GM12874 (cell line): ENCODE results near the gene PARP3.

Experiments
- CTCF ChIP-seq: IDR thresholded peaks from 2 replicates; pipeline ENCODE4 v1.5.1; 2011; ENCODE audit warnings: low read depth, mild to moderate bottlenecking, control low read depth, low read length, moderate library complexity; ENCODE audit not compliant: insufficient read depth

Gene PARP3

DNA sequence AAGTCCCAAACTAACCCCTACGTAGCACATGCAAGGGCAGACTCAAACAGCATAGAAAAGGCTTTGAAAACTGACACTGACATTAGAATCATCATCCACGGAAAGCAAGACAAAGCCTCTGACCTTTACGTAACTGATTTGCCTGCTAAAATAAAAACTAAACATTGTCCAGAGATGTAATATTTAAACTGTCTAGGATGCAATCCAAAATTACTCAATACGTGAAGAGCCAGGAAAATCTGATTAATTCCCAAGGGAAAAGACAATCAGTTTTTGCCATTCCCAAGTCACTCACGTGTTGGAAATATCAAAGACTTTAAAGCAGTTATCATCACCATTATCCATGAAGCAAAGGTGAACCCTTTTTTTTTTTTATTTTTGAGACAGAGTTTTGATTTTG is 25.7 kb upstream of the PARP3 start:
- no peak for TF ChIP-seq CTCF

- TF ChIP-seq CTCF: no peak
Observed at GRCh38 chr3:51921081-51921578, 21.0 kb upstream of the PARP3 start.

DNA sequence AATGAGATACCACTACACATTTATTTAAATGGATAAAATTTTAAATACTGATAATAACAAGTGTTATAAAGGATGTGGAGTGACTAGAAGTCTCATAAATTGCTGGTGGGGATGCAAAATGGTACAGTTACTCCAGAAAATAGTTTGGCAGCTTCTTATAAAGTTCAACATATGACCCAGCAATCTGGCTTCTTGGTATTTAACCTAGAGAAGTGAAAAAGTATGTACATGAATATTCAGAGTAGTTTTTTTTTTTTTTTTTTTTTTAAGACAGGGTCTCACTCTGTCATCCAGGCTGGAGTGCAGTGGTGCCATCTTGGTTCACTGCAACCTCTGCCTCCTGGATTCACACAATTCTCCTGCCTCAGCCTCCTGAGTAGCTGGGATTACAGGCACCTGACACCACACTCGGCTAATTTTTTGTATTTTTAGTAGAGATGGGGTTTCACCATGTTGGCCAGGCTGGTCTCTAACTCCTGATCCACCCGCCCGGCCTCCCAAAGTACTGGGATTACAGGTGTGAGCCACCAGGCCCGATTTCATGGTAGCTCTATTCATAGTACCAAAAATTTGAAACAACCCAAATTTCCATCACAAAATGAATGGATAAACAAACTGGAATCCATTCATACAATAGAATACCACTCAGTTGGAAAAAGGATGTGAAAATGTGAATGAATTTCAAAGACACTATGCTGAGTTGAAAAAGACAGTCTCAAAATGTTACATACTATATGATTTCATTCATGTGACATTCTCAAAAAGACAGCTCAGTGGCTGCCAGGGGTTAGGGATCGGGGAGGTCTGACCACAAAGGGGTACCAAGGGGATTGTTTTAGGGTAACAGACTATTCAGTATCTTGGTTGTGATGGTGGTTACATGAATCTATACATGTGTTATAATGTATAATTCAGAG is 14.8 kb upstream of the PARP3 start:
- no peak for TF ChIP-seq CTCF

- no peak for TF ChIP-seq CTCF
Observed at GRCh38 chr3:51928438-51928837, 13.7 kb upstream of the PARP3 start.

DNA sequence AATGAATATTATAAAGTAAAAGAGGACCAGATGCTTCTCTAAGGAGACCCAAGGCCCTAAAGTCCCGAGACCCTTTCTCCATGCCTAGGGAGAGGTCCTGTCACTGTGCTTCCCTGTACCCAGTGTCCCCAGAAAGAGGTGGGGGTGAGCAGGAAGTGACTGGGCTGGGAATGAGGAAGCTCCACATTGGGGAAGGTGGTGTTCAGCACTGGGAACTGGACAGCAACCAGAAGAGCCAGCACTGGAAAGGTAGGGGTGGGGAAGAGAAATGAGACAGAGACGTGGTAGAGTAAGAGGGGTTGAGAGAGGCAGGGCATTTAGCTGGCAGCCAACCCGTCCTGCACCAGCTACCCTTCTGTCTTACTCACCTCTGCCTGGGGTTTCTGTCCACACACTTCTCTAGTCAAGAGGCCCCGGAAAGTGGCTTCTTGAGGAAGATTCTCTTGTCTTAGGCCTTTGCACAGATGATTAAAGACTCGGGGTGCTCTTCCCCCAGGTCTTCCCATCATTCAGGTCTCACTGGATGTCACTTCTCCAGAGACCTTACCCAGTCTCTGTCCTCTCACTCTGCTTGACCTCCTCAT is 12.7 kb upstream of the PARP3 start:
- no peak for TF ChIP-seq CTCF

DNA sequence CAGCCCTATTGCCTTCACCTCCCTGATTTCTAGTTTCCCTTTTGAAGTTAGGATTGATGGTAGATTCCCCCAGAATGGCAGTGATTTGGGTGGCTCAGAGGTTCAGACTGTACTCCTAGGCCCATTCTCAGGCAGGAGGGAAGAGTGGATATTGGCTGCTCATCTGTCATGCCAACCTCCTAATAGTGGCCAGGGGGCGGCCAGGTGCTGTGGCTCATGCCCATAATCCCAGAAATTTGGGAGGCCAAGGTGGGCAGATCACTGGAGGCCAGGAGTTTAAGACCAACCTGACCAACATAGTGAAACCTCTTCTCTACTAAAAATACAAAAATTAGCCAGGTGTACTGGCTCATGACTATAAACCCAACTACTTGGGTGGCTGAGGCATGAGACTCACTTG is 11.7 kb upstream of the PARP3 start:
- TF ChIP-seq CTCF: no peak

DNA sequence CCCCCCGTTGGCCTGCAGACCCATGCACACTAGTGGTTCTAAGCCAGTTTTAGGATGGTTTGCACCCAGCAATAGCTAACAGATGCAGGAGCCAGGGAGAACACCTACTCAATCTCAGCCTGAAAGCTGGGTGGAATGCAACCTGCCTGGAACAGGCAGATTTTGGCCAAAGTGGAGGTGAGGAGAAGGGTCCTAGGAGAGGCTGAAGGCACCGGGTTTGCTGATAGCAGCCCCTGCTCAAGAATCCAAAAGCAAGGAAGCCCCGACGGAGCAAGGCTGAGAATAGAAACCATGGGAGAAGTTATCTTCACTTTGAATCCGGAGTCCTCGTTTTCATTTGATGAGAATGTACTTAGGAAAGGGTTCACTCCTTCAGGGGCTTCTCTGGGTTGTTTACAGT is 10.4 kb upstream of the PARP3 start:
- no peak for TF ChIP-seq CTCF
